NCI-H1105 (cell line): ENCODE data around the gene ARCN1.
"Not testable (repeated sequence)": the region's sequence is repeated elsewhere in the genome, so short reads cannot be mapped to it uniquely, and the experiment has no call there.

Experiments
- DNase-seq: peaks from one replicate; lab custom pipeline; 2025; lab: John Stamatoyannopoulos, UW

ARCN1 gene

GRCh38 chr11:118606157-118606843, 34.1 kb downstream of the ARCN1 start:
- no peak for DNase-seq

GRCh38 chr11:118606844-118607228, 34.6 kb downstream of the ARCN1 start:
- DNase-seq, result no peak

GRCh38 chr11:118607401-118608359, 35.5 kb downstream of the ARCN1 start, which contains the start of gene PHLDB1:
Gene PHLDB1 (plus strand): TSS chr11:118607615. CDS start chr11:118613837, 6,222 bp downstream.
- peak; percentile 69 for DNase-seq

GRCh38 chr11:118608360-118609227, 36.4 kb downstream of the ARCN1 start:
- DNase-seq, result no peak

- no peak for DNase-seq
These were observed 37.4 kb downstream of the ARCN1 start for GRCh38 chr11:118609380-118610224.

GRCh38 chr11:118610225-118610772, 38.1 kb downstream of the ARCN1 start:
- no peak for DNase-seq

- no peak for DNase-seq
These were observed 38.7 kb downstream of the ARCN1 start for GRCh38 chr11:118610773-118611432.

- not testable (repeated sequence) for DNase-seq
These were observed 39.2 kb downstream of the ARCN1 start for GRCh38 chr11:118611433-118611795.

- no peak for DNase-seq
These were observed 40.2 kb downstream of the ARCN1 start for GRCh38 chr11:118612378-118612777.

GRCh38 chr11:118614511-118614910, 42.3 kb downstream of the ARCN1 start:
- DNase-seq, result no peak

GRCh38 chr11:118615282-118615975, 43.2 kb downstream of the ARCN1 start:
- DNase-seq, result no peak

GRCh38 chr11:118615976-118616371, 43.8 kb downstream of the ARCN1 start:
- DNase-seq, result no peak

- peak; percentile 45 for DNase-seq
These were observed 46.1 kb downstream of the ARCN1 start for GRCh38 chr11:118618115-118618990.

- DNase-seq, result no peak
These were observed 46.8 kb downstream of the ARCN1 start for GRCh38 chr11:118618991-118619375.

- DNase-seq, result no peak
These were observed 47.4 kb downstream of the ARCN1 start for GRCh38 chr11:118619444-118620197.

GRCh38 chr11:118620529-118621070, 48.4 kb downstream of the ARCN1 start:
- DNase-seq, result no peak

GRCh38 chr11:118621071-118621783, 49.0 kb downstream of the ARCN1 start:
- DNase-seq, result peak; percentile 95
